Measurements from ENCODE around the gene TEX261.

TEX261 gene

GRCh38 chr2:70988151-70988550 lies 6.5 kb downstream of the TEX261 start:
- H3K4me3 ChIP-seq (ENCODE audit: low read depth, low read length): no peak overlapping the region
- no peak for DNase-seq (ENCODE audit: low read depth)
- TF ChIP-seq, protein P1, sequence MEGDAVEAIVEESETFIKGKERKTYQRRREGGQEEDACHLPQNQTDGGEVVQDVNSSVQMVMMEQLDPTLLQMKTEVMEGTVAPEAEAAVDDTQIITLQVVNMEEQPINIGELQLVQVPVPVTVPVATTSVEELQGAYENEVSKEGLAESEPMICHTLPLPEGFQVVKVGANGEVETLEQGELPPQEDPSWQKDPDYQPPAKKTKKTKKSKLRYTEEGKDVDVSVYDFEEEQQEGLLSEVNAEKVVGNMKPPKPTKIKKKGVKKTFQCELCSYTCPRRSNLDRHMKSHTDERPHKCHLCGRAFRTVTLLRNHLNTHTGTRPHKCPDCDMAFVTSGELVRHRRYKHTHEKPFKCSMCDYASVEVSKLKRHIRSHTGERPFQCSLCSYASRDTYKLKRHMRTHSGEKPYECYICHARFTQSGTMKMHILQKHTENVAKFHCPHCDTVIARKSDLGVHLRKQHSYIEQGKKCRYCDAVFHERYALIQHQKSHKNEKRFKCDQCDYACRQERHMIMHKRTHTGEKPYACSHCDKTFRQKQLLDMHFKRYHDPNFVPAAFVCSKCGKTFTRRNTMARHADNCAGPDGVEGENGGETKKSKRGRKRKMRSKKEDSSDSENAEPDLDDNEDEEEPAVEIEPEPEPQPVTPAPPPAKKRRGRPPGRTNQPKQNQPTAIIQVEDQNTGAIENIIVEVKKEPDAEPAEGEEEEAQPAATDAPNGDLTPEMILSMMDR (IDR thresholded peaks at IDR 0.05; ENCODE audit: control insufficient read depth, extremely low read depth, insufficient read depth): no peak

GRCh38 chr2:70987386-70987785 lies 7.3 kb downstream of the TEX261 start:
- no peak overlapping the region for H3K4me3 ChIP-seq (ENCODE audit: low read depth, low read length)
- TF ChIP-seq, protein P1 (IDR thresholded peaks at IDR 0.05; ENCODE audit: control insufficient read depth, extremely low read depth, insufficient read depth): no peak
- DNase-seq (ENCODE audit: low read depth): no peak

DNA sequence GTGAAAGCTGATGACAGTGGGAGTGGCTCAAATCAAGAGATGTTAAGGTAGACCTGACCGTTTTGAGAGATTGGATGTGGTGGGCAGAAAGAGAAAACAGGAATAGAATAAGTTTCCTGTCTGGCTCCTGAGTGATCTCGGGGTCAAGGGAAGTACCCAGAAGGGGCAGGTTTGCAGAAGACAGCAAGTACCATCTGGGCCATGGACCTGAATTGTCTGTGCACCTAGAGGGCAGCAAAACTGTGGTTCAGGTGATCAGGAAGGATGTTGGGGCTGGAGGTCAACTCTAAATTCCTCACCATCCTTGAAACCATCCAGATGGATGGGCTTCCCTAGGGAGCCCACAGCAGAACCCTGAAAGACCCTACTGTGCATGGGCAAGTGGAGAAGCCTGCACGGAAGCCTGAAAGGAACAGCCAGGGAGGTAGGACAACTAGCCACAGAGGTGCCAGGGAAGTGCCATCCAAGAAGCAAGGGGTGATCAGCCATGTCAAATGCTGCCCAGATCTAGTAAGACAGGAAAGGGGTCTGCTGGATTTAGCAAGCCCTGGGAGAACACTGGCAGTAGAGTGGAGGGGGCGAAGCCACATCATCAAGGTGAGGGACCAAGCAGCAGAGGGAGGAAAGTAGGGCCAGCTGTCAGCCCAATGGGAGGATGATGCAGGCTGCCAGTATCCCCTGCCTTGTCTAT lies 8.0 kb downstream of the TEX261 start:
- H3K4me3 ChIP-seq (ENCODE audit: low read depth, low read length): no peak overlapping the region
- DNase-seq (ENCODE audit: low read depth): no peak
- TF ChIP-seq, protein P1 (IDR thresholded peaks at IDR 0.05; ENCODE audit: control insufficient read depth, extremely low read depth, insufficient read depth): no peak

DNA sequence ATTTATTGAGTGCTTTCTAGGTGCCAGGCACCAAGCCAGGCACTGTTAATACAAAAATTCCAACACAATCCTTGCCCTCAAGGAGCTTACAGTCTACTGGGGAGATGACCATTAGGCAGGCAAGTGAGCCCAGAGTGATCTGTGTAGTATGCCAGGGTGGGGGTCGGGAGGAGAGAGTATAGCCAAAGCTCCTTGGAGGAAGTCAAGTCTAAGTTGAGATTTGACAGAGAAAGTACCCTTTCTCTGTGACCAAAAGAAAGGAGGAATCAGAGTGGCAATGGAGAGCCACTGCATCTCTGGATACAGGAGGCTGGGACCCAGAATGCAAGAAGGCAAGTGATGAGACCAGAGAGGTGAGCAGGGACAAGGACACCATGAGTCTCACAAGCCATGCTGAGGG lies 8.7 kb downstream of the TEX261 start:
- TF ChIP-seq, protein P1 (IDR thresholded peaks at IDR 0.05; ENCODE audit: control insufficient read depth, extremely low read depth, insufficient read depth): no peak
- no peak overlapping the region for H3K4me3 ChIP-seq (ENCODE audit: low read depth, low read length)
- DNase-seq (ENCODE audit: low read depth): no peak

DNA sequence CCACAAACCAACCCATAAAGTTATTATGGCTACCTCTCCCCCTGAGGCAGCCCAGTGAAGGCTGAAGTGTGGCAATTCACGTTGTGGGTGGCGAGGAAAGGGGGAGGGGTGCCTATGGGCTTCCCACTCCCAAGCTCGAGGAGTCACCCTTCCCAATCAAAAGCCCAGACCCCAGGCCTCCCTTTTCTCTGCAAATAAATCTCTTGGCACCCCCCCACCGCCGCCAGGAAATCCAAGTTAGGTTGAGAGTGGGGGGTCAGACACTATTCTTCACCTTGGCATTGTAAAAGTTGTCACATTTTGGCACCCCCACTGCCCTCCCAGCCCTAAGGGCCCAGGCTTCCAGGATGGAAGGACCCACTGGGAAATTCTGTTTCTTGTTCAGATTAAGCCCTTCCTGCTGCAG lies 9.4 kb downstream of the TEX261 start:
- DNase-seq (ENCODE audit: low read depth): no peak
- H3K4me3 ChIP-seq (ENCODE audit: low read depth, low read length): no peak overlapping the region
- TF ChIP-seq, protein P1 (IDR thresholded peaks at IDR 0.05; ENCODE audit: control insufficient read depth, extremely low read depth, insufficient read depth): no peak

DNA sequence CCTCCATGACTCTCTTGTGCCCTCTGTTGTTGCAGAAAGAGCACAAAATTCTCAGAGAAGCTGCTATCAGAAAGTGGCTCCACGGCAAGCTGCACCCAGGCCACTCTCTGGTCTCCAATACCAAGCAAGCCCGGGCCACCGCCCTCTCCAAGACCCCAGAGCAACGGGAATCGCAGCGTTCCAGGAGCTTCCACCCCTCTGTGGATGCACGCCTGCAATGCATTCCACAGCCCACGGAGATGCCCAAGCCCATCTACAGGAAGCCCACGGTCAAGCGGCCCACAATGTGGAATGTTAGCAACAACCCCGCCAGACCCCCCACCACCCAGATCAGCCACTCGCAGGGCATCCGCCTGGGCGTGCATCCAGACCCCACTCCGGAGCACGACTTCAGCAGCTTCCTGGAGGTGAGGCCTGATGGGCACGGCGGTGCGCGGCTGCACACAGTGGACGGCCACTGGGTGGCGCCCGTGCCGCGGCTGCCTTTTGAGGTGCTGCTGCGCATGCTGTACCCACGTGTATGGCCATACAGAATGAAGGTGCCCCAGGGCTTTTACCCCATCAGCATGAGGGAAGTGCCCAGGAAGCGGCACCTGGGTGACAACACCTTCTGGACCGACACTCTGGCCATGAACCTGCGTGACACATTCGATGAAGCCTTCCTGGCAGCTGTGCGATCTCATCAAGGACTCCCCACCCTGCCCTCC lies 9.9 kb downstream of the TEX261 start:
- DNase-seq (ENCODE audit: low read depth): no peak
- TF ChIP-seq, protein P1 (IDR thresholded peaks at IDR 0.05; ENCODE audit: control insufficient read depth, extremely low read depth, insufficient read depth): no peak
- no peak overlapping the region for H3K4me3 ChIP-seq (ENCODE audit: low read depth, low read length)

Measured in LNCaP clone FGC (cell line).